HCT116 (cell line): ENCODE data around the gene ERMN. TPM values are rescaled to one million over a fixed set of nuclear protein-coding genes. Genes with fewer than 3 reads are reported as not detected.

Experiments
- ATAC-seq: fragments of 200-7000 bp; cut with Tn5 transposase; 2 replicates; pipeline ENCODE4 v1.9.1; 2020; ENCODE audit warnings: mild to moderate bottlenecking, moderate library complexity
- BruUV-seq: library from RNA; stranded (reverse); fragments of 400-500 nt; replicated peaks from 2 replicates; lab custom pipeline; 2021; lab: Mats Ljungman, UMichigan
- CTCF ChIA-PET: fragments of 300-600 bp; sonication (Branson Sonifier 250); formaldehyde crosslinking; loops from one replicate; lab custom pipeline; 2021; ENCODE audit warnings: antibody characterized with exemption; lab: Charles Lee
- POLR2A ChIA-PET: fragments of 300-600, 350-600 bp; sonication (Branson Sonifier 250); formaldehyde crosslinking; loops from one replicate; lab custom pipeline; 2021; ENCODE audit warnings: antibody characterized with exemption; lab: Charles Lee
- RAD21 ChIA-PET, 2 experiments: fragments of 300-600 bp; sonication (Branson Sonifier 250); formaldehyde crosslinking; loops; one replicate each; lab custom pipeline; 2023; ENCODE audit warnings: low total read pairs in 2 of 2; ENCODE audit not compliant: uncharacterized antibody in 2 of 2, unreplicated experiment in 2 of 2, low non-redundant PET in 1 of 2; lab: Charles Lee
- DNase-seq: peaks from one replicate; pipeline ENCODE4 v3.0.0-alpha.2; 2010; ENCODE audit warnings: low read depth, low spot score
- H2AFZ ChIP-seq: fragments of 200-600 bp; shearing (Covaris generic), sonication (generic); 2 replicates; pipeline ENCODE4 v1.6.1; 2017; ENCODE audit warnings: low read depth, mixed run types, mixed read lengths, antibody characterized with exemption, low read length; ENCODE audit not compliant: poor library complexity, severe bottlenecking
- H3K27ac ChIP-seq: 2 replicates; pipeline ENCODE4 v1.5.1; 2012; ENCODE audit warnings: low read depth, low read length
- H3K27me3 ChIP-seq: fragments of 200-600 bp; sonication (generic); 2 replicates; pipeline ENCODE4 v1.6.1; 2016; ENCODE audit warnings: mixed run types, low read length, mixed read lengths; ENCODE audit not compliant: insufficient read depth
- H3K36me3 ChIP-seq, 2 experiments: fragments of 200-500 bp in 1 of 2; fragments of 200-600 bp in 1 of 2; sonication (Bioruptor generic) in 1 of 2; sonication (generic) in 1 of 2; 2 replicates each; pipeline versions ENCODE4 v1.5.1 to v1.6.1; 2014 to 2016; ENCODE audit warnings: low read length in 2 of 2, inconsistent platforms in 1 of 2, mixed read lengths in 1 of 2, mixed run types in 1 of 2; ENCODE audit not compliant: insufficient read depth in 2 of 2, control insufficient read depth in 1 of 2
- H3K4me1 ChIP-seq, 2 experiments: fragments of 200-600 bp in 1 of 2; sonication (generic) in 1 of 2; 2 replicates each; pipeline versions ENCODE4 v1.5.1 to v1.6.1; 2012 to 2017; ENCODE audit warnings: low read length in 2 of 2, inconsistent platforms in 1 of 2, mild to moderate bottlenecking in 1 of 2, mixed read lengths in 1 of 2, mixed run types in 1 of 2, moderate library complexity in 1 of 2; ENCODE audit not compliant: insufficient read depth in 2 of 2, control insufficient read depth in 1 of 2
- H3K4me2 ChIP-seq: fragments of 200-600 bp; sonication (generic); 2 replicates; pipeline ENCODE4 v1.6.1; 2017; ENCODE audit warnings: mixed run types, low read length, mixed read lengths
- H3K4me3 ChIP-seq, 2 experiments: fragments of 200-600 bp in 1 of 2; sonication (generic) in 1 of 2; replicated peaks in 1 of 2; 2 replicates each; pipeline ENCODE4 v1.5.1; 2011 to 2016; ENCODE audit warnings: low read length in 2 of 2, control low read depth in 1 of 2, low read depth in 1 of 2, mild to moderate bottlenecking in 1 of 2, mixed read lengths in 1 of 2, mixed run types in 1 of 2
- H3K79me2 ChIP-seq: fragments of 200-600 bp; sonication (generic); 2 replicates; pipeline ENCODE4 v1.6.1; 2017; ENCODE audit warnings: mild to moderate bottlenecking, mixed run types, low read length, moderate library complexity, mixed read lengths; ENCODE audit not compliant: insufficient read depth
- H3K9ac ChIP-seq: fragments of 200-600 bp; sonication (generic); 2 replicates; pipeline ENCODE4 v1.6.1; 2016; ENCODE audit warnings: low read length, mixed read lengths
- H3K9me2 ChIP-seq: fragments of 200-600 bp; sonication (generic), shearing (Covaris generic); 2 replicates; pipeline ENCODE4 v1.6.1; 2017; ENCODE audit warnings: mixed run types, mild to moderate bottlenecking, moderate library complexity; ENCODE audit not compliant: insufficient read depth
- H3K9me3 ChIP-seq, 2 experiments: fragments of 200-500 bp in 1 of 2; fragments of 200-600 bp in 1 of 2; sonication (Bioruptor generic) in 1 of 2; sonication (generic) in 1 of 2; 2 replicates each; pipeline ENCODE4 v1.6.1; 2014 to 2017; ENCODE audit warnings: low read length in 2 of 2, mixed read lengths in 2 of 2, inconsistent platforms in 1 of 2, low read depth in 1 of 2, mild to moderate bottlenecking in 1 of 2, mixed run types in 1 of 2, moderate library complexity in 1 of 2; ENCODE audit not compliant: control insufficient read depth in 1 of 2, insufficient read depth in 1 of 2
- H4K20me1 ChIP-seq: fragments of 200-600 bp; sonication (generic), shearing (Covaris generic); 2 replicates; pipeline ENCODE4 v1.6.1; 2017; ENCODE audit warnings: mixed run types, mild to moderate bottlenecking, moderate library complexity; ENCODE audit not compliant: insufficient read depth
- CEBPB ChIP-seq: IDR thresholded peaks from 2 replicates; pipeline ENCODE4 v1.6.1; 2012; ENCODE audit warnings: low read depth
- EGR1 ChIP-seq: IDR thresholded peaks from 2 replicates; pipeline ENCODE4 v1.6.1; 2012; ENCODE audit warnings: low read depth
- ELF1 ChIP-seq: IDR thresholded peaks from 2 replicates; pipeline ENCODE4 v1.6.1; 2012; ENCODE audit warnings: low read depth, borderline replicate concordance
- EZH2 ChIP-seq: fragments of 200-600 bp; sonication (generic); IDR thresholded peaks from 2 replicates; pipeline ENCODE4 v1.6.1; 2017; ENCODE audit warnings: antibody characterized with exemption, mixed run types
- EZH2phosphoT487 ChIP-seq: fragments of 200-600 bp; IDR thresholded peaks from 2 replicates; pipeline ENCODE4 v1.6.1; 2018; ENCODE audit warnings: antibody characterized with exemption, borderline replicate concordance
- FOSL1 ChIP-seq: IDR thresholded peaks from 2 replicates; pipeline ENCODE4 v1.6.1; 2012; ENCODE audit warnings: low read depth
- MAX ChIP-seq: IDR thresholded peaks from 2 replicates; pipeline ENCODE4 v1.6.1; 2012
- POLR2A ChIP-seq: IDR thresholded peaks from 2 replicates; pipeline ENCODE4 v1.7.0; 2011; ENCODE audit warnings: borderline replicate concordance; ENCODE audit not compliant: insufficient read depth, insufficient read length; ENCODE audit errors: extremely low read depth
- POLR2AphosphoS5 ChIP-seq: IDR thresholded peaks from 2 replicates; pipeline ENCODE4 v1.6.1; 2011; ENCODE audit warnings: mild to moderate bottlenecking, low read depth, low read length, moderate library complexity
- RAD21 ChIP-seq: IDR thresholded peaks from 2 replicates; pipeline ENCODE4 v1.6.1; 2012; ENCODE audit warnings: low read depth, mild to moderate bottlenecking
- SIN3A ChIP-seq: IDR thresholded peaks from 2 replicates; pipeline ENCODE4 v1.6.1; 2012; ENCODE audit warnings: low read depth
- SP1 ChIP-seq: IDR thresholded peaks from 2 replicates; pipeline ENCODE4 v1.6.1; 2012; ENCODE audit warnings: low read depth
- SRF ChIP-seq: IDR thresholded peaks from 2 replicates; pipeline ENCODE4 v1.6.1; 2012; ENCODE audit warnings: low read depth
- TCF7L2 ChIP-seq: IDR thresholded peaks from 2 replicates; pipeline ENCODE4 v1.7.0; 2011; ENCODE audit warnings: borderline replicate concordance, inconsistent platforms; ENCODE audit not compliant: insufficient read depth, insufficient read length; ENCODE audit errors: extremely low read depth
- YY1 ChIP-seq: IDR thresholded peaks from 2 replicates; pipeline ENCODE4 v1.6.1; 2011; ENCODE audit warnings: low read length, low read depth, moderate library complexity, mild to moderate bottlenecking; ENCODE audit not compliant: insufficient replicate concordance; ENCODE audit errors: extremely low read depth
- ZFX ChIP-seq: fragments of 450-650 bp; IDR thresholded peaks from 2 replicates; pipeline ENCODE4 v1.6.1; 2017
- ZNF274 ChIP-seq: fragments of 200-500 bp; sonication (Bioruptor generic); IDR thresholded peaks from 2 replicates; pipeline ENCODE4 v1.6.1; 2014; ENCODE audit warnings: mild to moderate bottlenecking, low read depth, low read length, inconsistent platforms
- intact Hi-C: fragments of 100-400 bp; cut with micrococcal nuclease; formaldehyde crosslinking; loops from 2 replicates; pipeline ENCODE4 v1.10.0; 2022
- total RNA-seq: library from RNA; stranded (reverse); gene quantifications from one replicate; pipeline ENCODE4 v1.2.1, GENCODE V29; 2021; ENCODE audit not compliant: unreplicated experiment
- TF ChIP-seq, protein P1 (sequence below): IDR thresholded peaks from 2 replicates; pipeline ENCODE4 v1.6.1; 2011; ENCODE audit warnings: mild to moderate bottlenecking, low read length, moderate library complexity; ENCODE audit not compliant: insufficient replicate concordance; ENCODE audit errors: extremely low read depth

The ERMN gene
- total RNA-seq, 1 experiment from 2014 or later, result not detected

- BruUV-seq, result no TSS peak
- no peak overlapping the region for H3K27ac ChIP-seq
These were observed 55.7 kb downstream of the ERMN start for GRCh38 chr2:157269922-157270321.

DNA sequence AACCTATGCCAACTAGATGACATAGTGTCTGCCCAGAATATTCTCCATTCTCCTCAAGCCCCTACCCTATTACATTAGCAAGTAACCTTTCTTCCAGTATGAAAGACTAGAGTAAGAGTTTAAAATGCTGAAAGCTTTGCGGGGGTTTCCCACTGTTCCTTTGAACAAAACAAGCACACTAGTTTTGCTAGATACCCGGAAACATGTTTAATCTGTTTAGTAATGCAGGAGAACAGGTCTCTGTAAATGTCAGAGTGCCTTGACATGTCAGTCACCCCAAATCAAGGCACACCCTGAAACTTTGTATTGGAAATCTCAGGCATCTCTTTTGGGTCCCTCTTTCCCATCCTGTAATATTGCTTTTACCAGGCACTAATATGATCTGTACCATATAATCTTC lies 56.6 kb downstream of the ERMN start:
- ChIA-PET POLR2A (no interaction called here), RAD21 (no interaction called here), CTCF (no interaction called here)
- Histone ChIP-seq H3K9me2 (no peaks in the 10 kb centered on the region), H3K27ac (no peak overlapping the region), H4K20me1 (no peaks in the 10 kb centered on the region), H3K79me2 (peaks cover 56% of the 10 kb centered on the region), H3K4me2 (no peak overlapping the region), H3K9ac (no peak overlapping the region), H3K36me3 (no peaks in the 10 kb centered on the region; a peak in 1 of 4 replicates), H3K4me3 (no peak overlapping the region), H3K9me3 (no peaks in the 10 kb centered on the region), H3K27me3 (no peaks in the 10 kb centered on the region), H2AFZ (no peak overlapping the region), H3K4me1 (peaks cover 0 to 9% of the 10 kb centered on the region in 2 experiments; a peak in 1 of 4 replicates)
- intact Hi-C loops, result no loop called here
- BruUV-seq, result no TSS peak
- no peak for ATAC-seq
- DNase-seq, result no peak
- no peak for TF ChIP-seq CEBPB
- no peak for TF ChIP-seq ZNF274
- TF ChIP-seq POLR2A, result no peak
- TF ChIP-seq EZH2phosphoT487, result no peak
- TF ChIP-seq SIN3A, result no peak
- TF ChIP-seq EGR1, result no peak
- TF ChIP-seq YY1, result no peak
- TF ChIP-seq SRF, result no peak
- TF ChIP-seq ZFX, result no peak
- TF ChIP-seq ELF1, result no peak
- TF ChIP-seq SP1, result no peak
- no peak for TF ChIP-seq FOSL1
- TF ChIP-seq, protein P1, sequence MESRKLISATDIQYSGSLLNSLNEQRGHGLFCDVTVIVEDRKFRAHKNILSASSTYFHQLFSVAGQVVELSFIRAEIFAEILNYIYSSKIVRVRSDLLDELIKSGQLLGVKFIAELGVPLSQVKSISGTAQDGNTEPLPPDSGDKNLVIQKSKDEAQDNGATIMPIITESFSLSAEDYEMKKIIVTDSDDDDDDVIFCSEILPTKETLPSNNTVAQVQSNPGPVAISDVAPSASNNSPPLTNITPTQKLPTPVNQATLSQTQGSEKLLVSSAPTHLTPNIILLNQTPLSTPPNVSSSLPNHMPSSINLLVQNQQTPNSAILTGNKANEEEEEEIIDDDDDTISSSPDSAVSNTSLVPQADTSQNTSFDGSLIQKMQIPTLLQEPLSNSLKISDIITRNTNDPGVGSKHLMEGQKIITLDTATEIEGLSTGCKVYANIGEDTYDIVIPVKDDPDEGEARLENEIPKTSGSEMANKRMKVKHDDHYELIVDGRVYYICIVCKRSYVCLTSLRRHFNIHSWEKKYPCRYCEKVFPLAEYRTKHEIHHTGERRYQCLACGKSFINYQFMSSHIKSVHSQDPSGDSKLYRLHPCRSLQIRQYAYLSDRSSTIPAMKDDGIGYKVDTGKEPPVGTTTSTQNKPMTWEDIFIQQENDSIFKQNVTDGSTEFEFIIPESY, result no peak
- no peak for TF ChIP-seq MAX
- no peak for TF ChIP-seq POLR2AphosphoS5

More at GRCh38 chr2:157269922-157270321, 55.7 kb downstream of the ERMN start:
- DNase-seq (no peak), ATAC-seq (no peak)
- peaks cover 0 to 2% of the 10 kb centered on the region in 2 experiments; a peak in 1 of 4 replicates for H3K4me1 ChIP-seq
- intact Hi-C loops, result no loop called here
- H3K27me3 ChIP-seq, result no peaks in the 10 kb centered on the region
- peaks cover 48% of the 10 kb centered on the region for H3K79me2 ChIP-seq
- TF ChIP-seq CEBPB, result no peak
- TF ChIP-seq, protein P1, result no peak
- TF ChIP-seq ZNF274, result no peak
- no peak for TF ChIP-seq RAD21
- no peak for TF ChIP-seq TCF7L2
- TF ChIP-seq EZH2, result no peak
- H3K9ac ChIP-seq, result no peak overlapping the region
- CTCF ChIA-PET, result no interaction called here
- H2AFZ ChIP-seq, result no peak overlapping the region
- POLR2A ChIA-PET, result no interaction called here
- no peaks in the 10 kb centered on the region for H3K9me3 ChIP-seq
- no peak overlapping the region for H3K4me2 ChIP-seq
- RAD21 ChIA-PET, result no interaction called here
- no peaks in the 10 kb centered on the region for H4K20me1 ChIP-seq
- no peaks in the 10 kb centered on the region for H3K9me2 ChIP-seq
- no peaks in the 10 kb centered on the region; a peak in 1 of 4 replicates for H3K36me3 ChIP-seq
- no peak overlapping the region for H3K4me3 ChIP-seq
